Natural killer cell (primary cell): ENCODE data around the gene SLA2. TPM values are rescaled to one million over a fixed set of nuclear protein-coding genes. Genes with fewer than 3 reads are reported as not detected.

Experiments used
- ATAC-seq, 3 donors: fragments of 150-1000 bp in 2 of 3; fragments of 200-7000 bp in 1 of 3; cut with Tn5 transposase; 1 replicate in 1 of 3; 2 replicates in 2 of 3; pipeline ENCODE4 v1.10.0; 2021; ENCODE audit warnings: mild to moderate bottlenecking in 2 of 3, moderate library complexity in 2 of 3
- DNase-seq, 2 donors: peaks; one replicate each; pipeline versions ENCODE4 v3.0.0 to v3.0.0-alpha.2; 2013 to 2021; ENCODE audit warnings: mixed read lengths in 1 of 2
- H3K27ac ChIP-seq: one replicate; pipeline ENCODE4 v1.5.1; 2013; ENCODE audit warnings: mild to moderate bottlenecking, low read length
- H3K27me3 ChIP-seq: one replicate; pipeline ENCODE4 v1.6.1; 2013; ENCODE audit warnings: low read length; ENCODE audit not compliant: control insufficient read depth, insufficient read depth
- H3K36me3 ChIP-seq: one replicate; pipeline ENCODE4 v1.6.1; 2013; ENCODE audit warnings: low read length; ENCODE audit not compliant: control insufficient read depth, insufficient read depth
- H3K4me1 ChIP-seq: one replicate; pipeline ENCODE4 v1.6.1; 2013; ENCODE audit warnings: low read length; ENCODE audit not compliant: control insufficient read depth, insufficient read depth
- H3K4me3 ChIP-seq: one replicate; pipeline ENCODE4 v1.5.1; 2013; ENCODE audit warnings: low read length
- H3K9me3 ChIP-seq: one replicate; pipeline ENCODE4 v1.6.1; 2013; ENCODE audit warnings: low read length; ENCODE audit not compliant: control insufficient read depth, insufficient read depth
- H3K27ac Mint-ChIP-seq, 2 donors: one replicate each; pipeline ENCODE4 v1.8.0; 2022; ENCODE audit warnings: mild to moderate bottlenecking in 2 of 2, mixed read lengths in 2 of 2, moderate library complexity in 1 of 2
- H3K27me3 Mint-ChIP-seq, 2 donors: one replicate each; pipeline ENCODE4 v1.8.0; 2022; ENCODE audit warnings: low read depth in 2 of 2, mixed read lengths in 2 of 2
- H3K36me3 Mint-ChIP-seq: one replicate; pipeline ENCODE4 v1.8.0; 2022; ENCODE audit warnings: mixed read lengths
- H3K4me1 Mint-ChIP-seq, 2 donors: one replicate each; pipeline ENCODE4 v1.8.0; 2022; ENCODE audit warnings: mixed read lengths in 2 of 2
- H3K4me3 Mint-ChIP-seq: one replicate; pipeline ENCODE4 v1.8.0; 2022; ENCODE audit warnings: mild to moderate bottlenecking, moderate library complexity, mixed read lengths
- H3K9me3 Mint-ChIP-seq, 2 donors: one replicate each; pipeline ENCODE4 v1.8.0; 2022; ENCODE audit warnings: mixed read lengths in 2 of 2
- WGBS: methylation state at CpG from one replicate; pipeline ENCODE4 v1.1.7; 2013; ENCODE audit warnings: missing lambda C conversion rate; ENCODE audit not compliant: insufficient coverage; 5-methylcytosine and 5-hydroxymethylcytosine counted together
- intact Hi-C: fragments of 100-400 bp; cut with micrococcal nuclease; formaldehyde crosslinking; loops from one replicate; pipeline ENCODE4 v1.14.2; 2022
- total RNA-seq, 4 donors: library from RNA; stranded (reverse); fragments of 120-200 nt in 1 of 4; gene quantifications; one replicate each; pipeline versions ENCODE4 v1.2.3 to v1.2.4, GENCODE V29; 2013 to 2022
- TF ChIP-seq, protein P1 (sequence below): fragments of 200-600 bp; IDR thresholded peaks from one replicate; pipeline ENCODE4 v1.8.0; 2022; ENCODE audit warnings: antibody characterized with exemption

SLA2 gene
- total RNA-seq, 3 donors from 2014 or later (not counting 1 experiment from before 2014, with no cell fraction given), result 77.0 to 116 (median 90.3) TPM

DNA sequence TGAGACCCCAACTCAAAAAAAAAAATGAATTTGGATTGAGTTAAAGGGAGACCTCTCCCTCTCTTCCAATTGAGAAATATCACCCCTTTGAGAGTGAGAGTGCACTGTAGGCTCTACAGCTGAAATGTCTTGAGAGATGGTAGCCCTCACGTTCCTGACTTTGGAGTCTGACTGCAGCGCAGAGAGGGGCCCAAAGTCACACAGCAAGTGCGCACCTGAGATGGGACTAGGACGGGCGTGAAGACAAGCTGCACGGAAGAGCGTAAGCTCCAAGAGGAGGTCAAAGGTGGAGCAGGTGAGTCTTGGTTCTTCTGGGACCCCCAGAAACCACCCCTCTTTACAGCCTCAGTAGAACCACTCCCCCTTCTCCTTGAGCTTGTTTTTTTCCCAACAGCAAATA, 643 bp downstream of the SLA2 start:
- peak overlapping the region; percentile 97 to 98 for H3K27ac Mint-ChIP-seq
- Histone ChIP-seq H3K36me3 (peaks cover 16% of the 10 kb centered on the region), H3K4me1 (peaks cover 57% of the 10 kb centered on the region), H3K27ac (peak overlapping the region; percentile 85), H3K27me3 (no peaks in the 10 kb centered on the region), H3K9me3 (no peaks in the 10 kb centered on the region), H3K4me3 (peak overlapping the region; percentile 54)
- WGBS, result 67% methylated on average over 7 of the region's 7 CpGs
- ATAC-seq (no peak), DNase-seq (peak in 1 of 2 donors; percentile 42)
- intact Hi-C loops, result loop anchor here (2.0 to 10.0 kb wide), 4 partner anchors 33 to 239 kb away; partner anchors contain the start of gene TGIF2
- H3K4me3 Mint-ChIP-seq, result peak overlapping the region; percentile 95
- H3K27me3 Mint-ChIP-seq, result no peaks in the 10 kb centered on the region
- TF ChIP-seq, protein P1, sequence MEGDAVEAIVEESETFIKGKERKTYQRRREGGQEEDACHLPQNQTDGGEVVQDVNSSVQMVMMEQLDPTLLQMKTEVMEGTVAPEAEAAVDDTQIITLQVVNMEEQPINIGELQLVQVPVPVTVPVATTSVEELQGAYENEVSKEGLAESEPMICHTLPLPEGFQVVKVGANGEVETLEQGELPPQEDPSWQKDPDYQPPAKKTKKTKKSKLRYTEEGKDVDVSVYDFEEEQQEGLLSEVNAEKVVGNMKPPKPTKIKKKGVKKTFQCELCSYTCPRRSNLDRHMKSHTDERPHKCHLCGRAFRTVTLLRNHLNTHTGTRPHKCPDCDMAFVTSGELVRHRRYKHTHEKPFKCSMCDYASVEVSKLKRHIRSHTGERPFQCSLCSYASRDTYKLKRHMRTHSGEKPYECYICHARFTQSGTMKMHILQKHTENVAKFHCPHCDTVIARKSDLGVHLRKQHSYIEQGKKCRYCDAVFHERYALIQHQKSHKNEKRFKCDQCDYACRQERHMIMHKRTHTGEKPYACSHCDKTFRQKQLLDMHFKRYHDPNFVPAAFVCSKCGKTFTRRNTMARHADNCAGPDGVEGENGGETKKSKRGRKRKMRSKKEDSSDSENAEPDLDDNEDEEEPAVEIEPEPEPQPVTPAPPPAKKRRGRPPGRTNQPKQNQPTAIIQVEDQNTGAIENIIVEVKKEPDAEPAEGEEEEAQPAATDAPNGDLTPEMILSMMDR, result no peak
- H3K36me3 Mint-ChIP-seq, result no peaks in the 10 kb centered on the region
- H3K4me1 Mint-ChIP-seq, result peaks cover 57 to 59% of the 10 kb centered on the region in 2 donors
- no peaks in the 10 kb centered on the region for H3K9me3 Mint-ChIP-seq

DNA sequence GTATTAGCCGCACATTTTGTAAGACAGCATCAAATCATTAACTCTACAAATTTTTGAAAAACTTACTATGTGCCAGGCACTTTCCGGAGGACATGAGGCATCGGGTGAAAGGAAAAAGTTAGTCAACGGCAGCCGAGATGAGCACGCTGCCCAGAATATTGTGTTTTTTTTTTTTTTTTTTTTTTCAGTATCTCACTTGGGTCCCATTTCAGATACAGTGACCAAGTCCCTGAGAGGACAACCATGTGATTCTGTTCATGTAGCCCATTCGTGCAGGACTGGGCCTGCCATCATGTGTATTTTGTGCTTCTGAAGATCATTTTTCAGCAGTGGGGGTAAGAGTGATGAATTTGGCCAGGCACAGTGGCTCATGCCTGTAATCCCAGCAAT, 1.3 kb downstream of the SLA2 start:
- Mint-ChIP-seq H3K4me3 (peak overlapping the region; percentile 95), H3K36me3 (no peaks in the 10 kb centered on the region)
- intact Hi-C loops, result loop anchor here (1.0 to 10.0 kb wide), 5 partner anchors 16 to 240 kb away; partner anchors contain the start of gene TGIF2

DNA sequence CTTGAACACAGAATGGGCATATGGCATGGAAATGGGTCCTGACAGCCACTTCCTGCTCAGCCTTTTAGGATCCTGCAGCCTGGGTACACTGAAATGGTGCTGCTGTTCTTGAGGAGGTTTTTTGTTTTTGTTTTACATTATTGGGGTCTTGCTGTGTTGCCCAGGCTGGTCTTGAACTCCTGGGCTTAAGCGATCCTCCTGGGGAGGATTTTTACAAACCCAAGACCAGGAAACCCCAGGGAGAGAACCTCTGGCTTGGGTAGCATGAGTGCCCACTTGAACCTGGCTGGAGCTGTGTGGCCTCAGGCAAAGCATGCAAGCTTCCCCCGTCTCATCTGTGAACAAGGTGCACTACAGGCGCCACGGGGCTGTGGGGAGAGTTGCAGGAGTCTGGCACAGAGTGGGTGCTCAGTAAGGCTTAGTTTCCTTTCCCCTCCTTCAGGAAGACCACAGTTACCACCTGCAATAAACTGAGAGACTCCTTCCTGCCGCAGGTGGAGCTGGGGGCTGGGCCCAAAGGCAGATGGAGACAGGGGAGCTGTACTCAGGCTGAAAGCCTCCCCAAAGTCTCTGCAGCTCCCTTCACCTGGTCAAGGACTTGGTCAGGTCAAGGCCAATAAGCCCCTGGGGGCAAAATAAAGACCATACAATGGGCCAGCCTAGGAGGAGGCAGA, 1.8 kb downstream of the SLA2 start:
- peak overlapping the region; percentile 85 for H3K27ac ChIP-seq
- H3K36me3 ChIP-seq, result peaks cover 25% of the 10 kb centered on the region
- peak; percentile 42 to 81 for DNase-seq
- Mint-ChIP-seq H3K36me3 (no peaks in the 10 kb centered on the region), H3K9me3 (no peaks in the 10 kb centered on the region), H3K4me1 (peaks cover 57 to 59% of the 10 kb centered on the region in 2 donors), H3K27ac (peak overlapping the region; percentile 97 to 98), H3K4me3 (peak overlapping the region; percentile 95), H3K27me3 (no peaks in the 10 kb centered on the region)
- intact Hi-C loops, result loop anchor here (1.0 to 10.0 kb wide), 3 partner anchors 16 to 241 kb away; no protein-coding TSS in a partner anchor
- H3K4me1 ChIP-seq, result peaks cover 57% of the 10 kb centered on the region
- no peaks in the 10 kb centered on the region for H3K9me3 ChIP-seq
- TF ChIP-seq, protein P1, result no peak
- ATAC-seq, result peak; percentile 40 to 74 (median 70)
- no peaks in the 10 kb centered on the region for H3K27me3 ChIP-seq
- peak overlapping the region; percentile 54 for H3K4me3 ChIP-seq
- 28% methylated on average over 3 of the region's 5 CpGs for WGBS

More for the DNA sequence above, 1.3 kb downstream of the SLA2 start:
- TF ChIP-seq, protein P1, result no peak
- 43% methylated on average over 7 of the region's 7 CpGs for WGBS
- peak overlapping the region; percentile 97 to 98 for H3K27ac Mint-ChIP-seq
- peaks cover 22% of the 10 kb centered on the region for H3K36me3 ChIP-seq
- no peaks in the 10 kb centered on the region for H3K27me3 Mint-ChIP-seq
- no peaks in the 10 kb centered on the region for H3K9me3 ChIP-seq
- H3K4me1 Mint-ChIP-seq, result peaks cover 57 to 59% of the 10 kb centered on the region in 2 donors
- peak overlapping the region; percentile 54 for H3K4me3 ChIP-seq
- peak in 1 of 2 donors; percentile 61 for DNase-seq
- H3K27ac ChIP-seq, result peak overlapping the region; percentile 85
- no peaks in the 10 kb centered on the region for H3K9me3 Mint-ChIP-seq
- H3K4me1 ChIP-seq, result peaks cover 57% of the 10 kb centered on the region
- H3K27me3 ChIP-seq, result no peaks in the 10 kb centered on the region
- peak; percentile 12 to 41 (median 17) for ATAC-seq
